HG03064 (cell line): Measurements from ENCODE around the gene AMOTL2.

ENCODE experiments used
- ATAC-seq: cut with Tn5 transposase; IDR thresholded peaks from one replicate; pipeline ENCODE4 v1.9.1; 2021; ENCODE audit warnings: low read depth; ENCODE audit not compliant: unreplicated experiment

Gene AMOTL2

DNA sequence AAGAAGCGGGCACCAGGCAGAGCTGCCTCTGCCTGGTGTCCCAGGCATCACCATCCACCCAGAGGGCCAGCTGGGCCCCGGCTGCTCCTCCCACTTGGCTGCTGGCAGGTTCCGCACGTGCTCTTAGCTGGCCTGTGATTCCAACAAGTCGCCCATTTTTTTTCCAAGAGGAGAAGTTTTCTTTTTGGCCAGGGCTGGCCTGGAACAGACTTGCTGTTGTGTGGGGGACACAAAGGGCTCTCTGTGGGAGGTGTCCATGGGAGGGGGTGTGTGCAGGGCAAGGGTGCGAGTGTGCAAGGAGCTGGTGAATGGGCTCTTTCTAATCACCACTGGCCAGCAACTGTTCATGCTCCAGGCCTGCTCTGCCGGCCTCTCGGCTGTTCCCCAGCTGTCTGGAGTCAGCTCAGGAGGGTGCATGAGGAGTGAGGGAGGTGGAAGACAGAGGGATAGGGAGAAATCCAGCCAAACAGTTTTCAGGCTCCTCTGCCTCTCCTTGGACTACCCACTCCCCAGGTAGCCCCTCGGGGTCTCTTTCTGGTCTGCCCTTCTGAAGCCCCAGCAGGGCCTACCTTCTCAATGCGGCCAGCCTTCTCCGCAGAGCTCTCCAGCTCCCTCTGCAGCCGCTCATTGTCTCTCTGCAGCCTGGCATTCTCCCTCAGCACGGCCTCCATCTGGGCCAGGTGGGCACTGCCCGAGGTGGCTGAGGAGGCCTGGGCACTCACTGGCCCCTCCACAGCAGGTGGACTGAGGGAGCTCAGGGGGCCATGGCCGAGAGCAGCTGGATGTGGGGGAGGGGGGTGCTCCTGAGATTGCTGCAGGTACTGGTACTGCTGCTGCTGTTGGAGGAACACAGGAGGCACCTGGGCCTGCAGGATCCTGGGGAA is 7.1 kb downstream of the AMOTL2 start:
- no peak for ATAC-seq

DNA sequence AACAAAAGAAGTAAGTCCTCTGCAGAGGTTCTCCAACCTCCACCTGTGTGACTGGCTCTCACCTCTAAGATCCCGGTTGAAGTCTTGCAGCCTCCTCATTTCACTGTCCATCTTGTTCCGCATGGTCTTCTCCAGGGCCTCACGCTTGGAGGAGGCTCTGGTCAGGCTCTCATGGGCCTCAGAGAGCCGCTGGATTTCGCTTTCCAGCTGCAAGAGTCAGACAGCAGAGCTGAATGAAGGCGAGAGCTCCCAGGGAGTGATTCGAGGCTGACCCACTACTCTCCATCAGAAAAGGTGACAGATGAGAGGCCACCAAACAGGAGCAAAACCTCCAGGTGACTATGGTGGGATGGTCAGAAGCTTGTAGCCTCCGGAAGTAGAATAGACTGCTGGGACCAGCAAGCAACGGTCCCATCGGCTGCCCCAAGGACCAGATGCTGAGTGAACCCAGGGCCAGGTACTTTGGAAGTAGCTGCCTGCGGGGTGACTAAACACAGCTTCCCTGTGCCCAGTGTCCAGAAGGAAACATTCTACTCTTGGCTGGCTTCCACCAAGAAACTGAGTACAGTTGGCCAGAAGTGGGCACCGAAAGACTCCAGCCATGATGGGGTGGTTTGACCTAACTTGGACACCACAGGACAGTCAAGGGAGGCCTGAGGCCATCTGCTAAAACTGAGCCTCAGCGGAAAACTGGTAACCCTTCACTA is 7.9 kb downstream of the AMOTL2 start:
- no peak for ATAC-seq

DNA sequence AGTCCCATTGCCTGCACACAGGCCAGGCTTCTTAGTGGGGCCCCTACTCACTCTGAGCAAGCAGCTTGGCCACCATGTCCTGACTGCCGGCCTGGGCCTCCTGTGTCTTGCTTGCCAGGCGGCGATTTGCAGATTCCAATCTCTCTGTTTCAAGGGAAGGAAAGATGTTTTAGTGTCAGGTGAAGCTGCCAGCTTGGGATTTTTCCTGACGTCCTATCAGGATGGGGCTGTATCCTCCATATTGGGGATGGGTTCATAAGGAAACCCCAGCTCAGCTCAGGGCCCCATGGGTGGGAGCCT is 8.5 kb downstream of the AMOTL2 start:
- no peak for ATAC-seq

DNA sequence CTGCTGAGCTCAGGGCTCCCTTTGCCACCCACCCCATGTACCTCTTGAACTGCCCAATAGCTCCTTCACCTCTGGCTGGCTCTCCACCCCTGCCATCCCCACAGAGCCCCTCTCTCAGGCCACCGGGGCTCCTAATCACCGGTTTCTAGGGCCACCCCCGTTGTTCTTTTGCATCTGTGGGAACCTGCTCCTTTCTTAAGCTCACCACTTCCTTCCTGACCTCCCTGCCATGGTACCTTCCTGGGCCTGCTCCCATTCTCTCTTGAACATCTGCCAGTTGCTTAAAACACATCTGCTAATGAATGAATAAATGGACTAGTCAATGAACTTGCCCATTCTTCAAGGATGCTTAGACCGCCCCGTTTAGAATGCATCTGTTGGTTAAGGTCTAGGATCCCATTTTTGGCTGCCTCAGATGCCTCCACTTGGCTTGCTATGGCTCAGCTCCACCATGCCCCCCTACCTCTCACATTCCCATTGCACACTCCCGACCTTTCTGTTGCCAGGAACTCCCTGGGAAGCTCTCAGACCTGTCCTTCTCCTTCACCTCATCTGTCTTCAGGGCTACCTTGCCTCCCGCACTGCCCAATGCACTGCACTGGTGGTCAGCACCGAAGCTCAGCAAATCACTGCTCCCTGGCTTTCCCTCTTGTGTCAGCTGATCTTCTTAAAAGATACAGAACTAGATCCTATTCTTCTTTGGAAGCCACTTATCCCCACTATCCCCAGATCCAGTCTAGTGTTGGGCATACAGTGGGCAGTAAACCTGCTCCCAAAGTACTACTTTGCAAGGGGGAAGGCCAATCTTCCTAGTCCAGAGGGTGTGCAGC is 9.1 kb downstream of the AMOTL2 start:
- no peak for ATAC-seq

DNA sequence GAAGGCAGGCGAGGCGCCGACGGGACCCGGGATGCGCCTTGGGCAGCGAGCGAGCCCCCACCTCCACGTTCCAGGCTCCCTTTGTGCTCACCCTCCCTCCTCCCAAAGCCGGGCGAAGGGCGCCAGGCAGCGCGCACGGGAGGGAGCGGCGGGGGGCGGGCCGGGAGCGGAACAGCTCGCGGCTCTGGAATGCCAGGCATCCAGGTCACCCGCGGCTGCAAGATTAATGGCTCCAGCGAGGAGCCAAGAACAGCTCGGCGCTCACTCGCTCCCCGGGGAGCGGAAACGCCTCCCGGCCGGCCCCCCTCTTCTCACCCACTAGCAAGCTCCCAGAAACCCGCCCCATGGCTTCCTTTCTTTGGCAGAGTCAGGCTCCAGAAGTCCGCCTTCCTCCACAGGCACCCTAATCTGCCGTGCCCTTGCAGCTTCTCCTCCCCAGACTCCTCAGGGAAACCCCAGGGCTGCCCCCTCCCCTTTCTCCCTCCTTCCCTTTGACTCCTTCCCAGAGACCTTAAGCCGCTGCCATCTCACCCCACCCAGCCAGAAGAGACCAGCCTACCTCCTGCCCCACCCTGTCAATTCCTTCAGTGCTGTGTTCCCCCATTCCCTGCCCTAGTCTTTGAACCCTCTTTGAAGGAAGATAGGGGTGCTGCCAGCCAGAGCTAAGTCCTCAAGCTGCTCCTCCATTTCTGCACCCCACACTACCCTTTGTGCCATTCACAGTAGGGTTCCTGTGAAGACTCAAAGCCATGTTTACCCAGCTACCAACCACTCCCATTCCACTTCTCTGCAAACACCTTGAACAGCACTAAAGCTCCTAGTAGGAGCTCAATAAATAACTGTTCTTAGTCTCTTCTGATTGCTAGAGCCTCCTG is 9.9 kb downstream of the AMOTL2 start:
- ATAC-seq, result no peak

DNA sequence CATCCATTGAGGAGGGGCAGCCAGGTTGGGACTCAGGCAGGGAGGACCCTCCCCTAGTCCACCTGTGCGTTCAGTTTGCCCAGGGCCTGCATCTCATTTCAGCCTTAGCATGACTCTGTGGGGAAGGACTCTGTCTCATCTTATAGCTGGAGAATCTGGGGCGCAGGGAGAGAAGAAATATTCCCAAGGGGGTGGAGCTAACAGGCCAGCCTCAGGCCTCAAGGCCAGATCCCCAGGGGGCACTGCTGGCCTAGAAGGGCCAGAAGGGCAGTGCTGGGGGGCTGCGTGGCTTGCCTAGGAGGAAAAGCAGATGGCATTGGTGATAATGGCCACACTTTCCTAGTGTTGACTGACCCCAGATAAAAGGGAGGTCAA is 10.9 kb downstream of the AMOTL2 start:
- no peak for ATAC-seq

DNA sequence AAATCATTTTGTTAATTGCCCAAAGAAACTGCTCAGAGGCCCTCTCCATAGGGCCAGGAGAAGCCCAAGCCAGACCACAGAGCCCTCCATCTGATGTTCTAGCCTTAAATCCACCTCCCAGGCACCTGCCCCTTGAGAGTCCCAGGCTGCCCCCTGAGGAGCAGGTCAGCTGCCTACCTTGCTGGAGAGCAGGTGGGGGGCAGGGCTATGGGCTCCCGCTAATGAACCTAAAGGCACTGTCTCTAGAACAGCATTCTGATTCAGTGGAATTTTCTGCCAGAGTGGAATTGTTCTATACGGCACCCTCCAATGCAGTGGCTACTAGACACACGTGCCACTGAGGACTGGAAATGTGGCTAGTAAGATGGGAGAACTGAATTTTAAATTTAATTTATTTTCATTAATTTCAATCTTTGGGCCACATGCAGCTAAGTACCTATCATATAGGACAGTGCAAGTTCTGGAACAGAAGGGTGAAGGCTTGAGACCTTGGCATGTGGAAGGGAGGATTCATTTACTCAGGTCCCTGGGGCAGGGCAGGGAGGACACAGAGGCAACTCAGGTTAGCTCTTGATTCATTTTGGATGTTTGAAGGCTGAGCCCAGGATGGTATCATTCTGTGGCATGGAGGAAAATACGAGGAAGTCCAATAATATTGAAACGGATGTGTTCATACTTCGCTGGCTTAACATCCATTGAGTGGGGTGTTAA is 11.4 kb downstream of the AMOTL2 start:
- ATAC-seq, result no peak

DNA sequence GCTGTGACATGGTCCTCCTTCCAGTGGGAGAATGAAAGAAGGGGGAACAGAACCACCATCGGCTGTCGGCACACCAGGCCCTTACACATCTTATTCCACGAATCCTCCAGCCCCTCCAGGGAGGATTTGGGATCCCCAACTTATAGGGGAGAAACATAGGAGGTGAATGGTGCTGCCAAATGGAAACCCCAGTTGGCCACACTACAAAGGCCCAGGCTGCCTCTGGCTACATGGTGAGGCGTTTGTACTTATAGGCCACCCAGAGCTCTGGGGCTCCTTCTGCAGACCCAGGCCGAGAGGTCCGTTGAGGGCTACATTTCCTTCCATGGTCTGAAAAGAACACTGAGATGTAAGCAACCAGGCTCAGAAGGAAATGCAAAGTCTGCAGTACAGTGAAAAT is 12.0 kb downstream of the AMOTL2 start:
- ATAC-seq, result no peak

DNA sequence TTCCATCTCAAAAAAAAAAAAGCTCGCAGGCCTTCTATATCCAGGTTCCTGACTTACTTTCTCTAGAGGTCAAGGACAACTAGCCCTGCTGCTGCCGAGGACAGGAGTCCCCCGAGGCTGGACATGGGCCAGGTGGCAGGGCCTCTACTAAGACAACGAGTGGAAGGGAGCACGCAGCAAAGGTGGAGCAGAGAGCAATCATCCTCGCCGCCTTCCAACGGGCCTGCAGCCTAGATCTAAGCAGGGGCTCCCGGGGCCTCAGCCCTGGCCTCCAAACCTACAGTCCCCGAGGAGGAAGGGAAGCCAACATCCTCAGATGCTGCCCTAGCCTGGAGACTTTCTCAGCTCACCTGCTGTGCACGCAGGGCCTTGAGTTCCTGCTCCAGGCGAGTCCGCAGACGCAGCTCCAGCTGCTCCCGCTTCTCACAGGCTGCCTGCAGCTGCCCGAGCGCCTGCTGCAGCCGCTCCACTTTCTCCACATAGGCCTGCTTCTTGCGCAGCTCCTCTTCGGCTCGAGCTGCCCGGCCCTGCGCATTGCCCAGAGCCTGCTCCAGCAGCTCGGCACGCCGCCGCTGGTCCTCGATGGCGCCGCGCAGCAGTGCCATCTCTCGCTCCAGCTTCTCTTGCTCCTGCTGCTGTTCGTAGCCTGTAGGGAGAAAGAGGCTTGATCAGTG is 12.9 kb downstream of the AMOTL2 start:
- ATAC-seq, result no peak

DNA sequence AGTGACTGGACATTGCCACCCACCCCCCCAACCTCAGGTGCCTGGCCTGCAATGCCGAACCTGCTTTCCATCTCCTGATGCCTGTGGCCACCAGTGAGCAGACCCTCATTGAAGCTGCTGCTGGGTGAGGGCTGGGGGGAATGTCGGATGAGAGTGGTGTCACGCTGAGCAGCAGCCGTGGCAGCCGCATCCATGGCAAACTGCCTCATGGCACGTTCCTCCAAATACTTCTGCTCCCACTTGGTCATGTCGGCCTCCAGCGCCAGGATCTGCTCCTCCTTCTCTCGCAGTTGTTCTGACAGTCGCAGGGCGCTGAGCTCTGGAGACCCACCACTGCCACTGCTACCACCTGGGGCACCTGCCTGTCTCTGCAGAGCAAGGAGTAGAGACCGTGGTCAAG is 14.2 kb downstream of the AMOTL2 start:
- ATAC-seq, result no peak

DNA sequence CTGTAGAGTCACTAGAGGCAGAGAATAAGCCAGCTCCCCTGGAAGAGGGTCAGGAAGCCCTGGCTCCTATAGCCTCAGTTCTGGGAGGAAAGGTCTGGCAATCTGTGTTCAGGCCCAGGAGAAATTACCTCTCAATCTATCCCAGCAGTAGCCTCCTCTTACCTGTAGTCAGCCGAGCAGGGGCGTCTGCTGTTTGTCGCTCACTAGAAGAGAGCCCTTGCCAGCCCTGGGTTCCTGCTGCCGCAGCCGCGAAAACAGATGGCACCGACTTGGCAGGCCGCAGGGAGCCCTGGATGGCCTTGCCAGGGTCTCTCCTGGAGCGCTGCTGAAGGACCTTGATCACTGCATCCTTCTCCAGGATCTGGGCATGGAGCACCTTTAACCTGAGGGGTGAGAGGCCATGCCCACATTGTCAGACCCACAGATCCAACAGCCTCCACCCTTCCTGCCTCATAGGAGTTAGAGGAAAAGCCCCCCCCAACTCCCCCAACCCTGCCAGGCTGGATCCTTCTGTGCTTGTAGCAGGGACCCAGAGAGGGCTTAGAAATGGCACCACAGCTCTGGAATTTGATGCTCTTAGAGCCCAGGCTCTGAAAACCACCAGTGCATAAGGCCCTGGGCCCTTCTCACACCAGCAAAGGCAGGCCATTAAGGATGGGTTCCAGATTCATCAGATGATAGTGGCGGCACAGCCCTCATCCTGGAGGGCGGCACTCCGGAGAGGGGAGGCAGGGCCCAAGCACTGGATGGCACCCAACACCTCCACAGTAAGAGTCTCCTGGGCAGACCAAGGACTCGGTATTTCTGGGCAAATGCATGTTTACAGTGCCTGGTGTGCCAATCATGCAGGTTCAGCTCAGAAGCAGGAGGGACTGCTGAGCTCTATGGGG is 14.9 kb downstream of the AMOTL2 start:
- no peak for ATAC-seq

DNA sequence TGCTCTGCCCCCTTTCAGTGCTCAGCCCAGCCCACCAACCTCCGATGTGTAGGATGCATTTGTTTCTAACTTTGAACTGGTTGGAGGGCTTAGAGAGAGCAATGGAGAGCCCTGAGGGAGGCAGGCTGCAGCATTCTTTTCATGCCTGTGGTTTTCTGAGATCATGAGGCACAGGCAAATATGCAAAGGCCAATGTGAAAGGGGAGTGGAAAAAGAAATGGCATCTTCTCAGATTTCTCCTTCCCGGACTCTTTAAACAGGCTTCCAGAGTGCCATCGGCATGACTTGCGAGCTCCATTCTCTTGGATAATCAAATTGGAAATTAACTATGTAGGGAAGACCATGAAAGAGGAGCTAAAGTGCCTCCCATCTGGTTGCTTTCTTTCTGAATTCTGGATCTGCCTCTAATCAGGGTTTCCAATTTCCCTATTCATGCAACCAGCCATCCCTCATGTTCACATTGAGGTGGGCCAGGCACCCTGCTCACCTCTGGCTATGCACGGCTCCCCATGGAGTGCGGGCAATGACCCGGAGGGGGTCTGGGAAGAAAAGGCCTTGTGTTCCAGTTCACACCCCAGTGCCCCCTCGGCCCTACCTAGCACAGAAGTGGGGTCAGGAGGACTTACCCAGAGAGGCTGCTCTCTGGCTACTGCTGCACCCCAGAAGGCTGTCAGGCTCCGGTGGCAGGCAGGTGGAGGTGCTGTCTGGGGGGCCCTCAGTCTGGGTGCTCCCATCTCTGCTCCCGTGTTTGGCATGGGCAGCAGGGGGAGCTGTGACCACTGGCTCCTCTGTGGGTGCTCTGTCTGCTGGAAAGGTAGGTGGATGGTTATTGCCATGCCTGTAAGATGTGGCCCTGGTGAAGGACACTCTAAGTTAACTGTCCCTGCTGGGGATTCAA is 16.1 kb downstream of the AMOTL2 start:
- ATAC-seq, result no peak

DNA sequence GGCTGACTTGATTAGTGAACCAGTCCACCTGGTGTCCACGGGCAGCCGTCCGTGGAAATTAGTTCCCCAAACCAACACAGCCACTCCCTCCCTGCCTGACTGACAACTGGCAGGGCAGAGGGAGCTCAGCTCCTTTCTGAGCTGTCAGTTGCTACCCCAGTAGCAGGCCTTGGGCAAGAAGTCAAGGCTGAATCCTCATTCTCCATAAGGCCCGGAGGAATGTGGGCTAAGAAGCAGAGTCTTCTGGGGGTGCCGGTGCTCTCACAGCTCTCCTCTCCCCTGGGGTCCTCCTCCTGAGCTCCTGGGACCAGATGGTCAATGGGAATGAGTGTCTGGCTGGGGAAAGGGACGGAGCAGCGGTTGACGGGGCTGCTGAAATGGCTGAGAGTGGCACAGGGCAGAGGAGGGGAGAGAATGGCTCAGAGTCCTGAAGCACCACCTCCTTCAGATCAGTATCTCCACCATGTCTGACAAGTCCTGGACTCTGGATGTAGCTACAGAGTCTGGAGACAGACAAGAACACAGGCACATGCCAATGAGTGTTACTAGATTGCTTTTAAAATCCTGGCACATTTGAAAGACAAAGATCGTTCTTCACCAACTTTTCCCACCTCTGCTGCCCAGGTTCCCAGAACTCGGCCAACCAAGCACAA is 16.9 kb downstream of the AMOTL2 start:
- ATAC-seq, result no peak

DNA sequence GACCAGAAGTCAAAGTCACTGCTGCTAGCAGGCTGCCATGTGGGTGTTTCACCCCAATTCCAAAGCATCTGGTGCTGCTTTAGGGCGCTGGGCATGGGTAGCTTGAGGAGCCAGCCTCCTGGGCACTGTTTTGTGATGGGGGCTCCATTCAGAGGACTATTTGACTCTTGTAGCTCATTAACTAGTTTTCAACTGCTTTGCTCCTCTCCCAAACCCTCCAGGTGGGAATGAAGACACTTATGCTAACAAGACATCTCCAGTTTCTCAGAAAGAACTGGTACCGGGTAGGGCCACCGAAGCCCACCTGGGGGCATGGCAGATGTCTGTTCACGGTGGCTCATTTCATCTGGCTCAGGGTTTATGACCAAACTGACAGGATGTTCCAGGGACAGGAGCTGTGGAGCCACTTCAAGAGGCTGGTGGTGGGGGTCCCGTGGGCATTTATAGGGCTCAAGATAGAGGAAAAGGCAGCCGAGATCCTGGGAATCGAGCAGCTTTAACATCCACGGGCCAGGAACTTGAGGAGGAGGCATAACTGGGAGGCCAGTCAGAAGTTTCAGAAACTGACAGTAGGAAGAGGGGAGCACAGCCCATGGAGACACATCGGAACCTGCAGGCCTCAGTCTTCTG is 17.7 kb downstream of the AMOTL2 start:
- ATAC-seq, result no peak

DNA sequence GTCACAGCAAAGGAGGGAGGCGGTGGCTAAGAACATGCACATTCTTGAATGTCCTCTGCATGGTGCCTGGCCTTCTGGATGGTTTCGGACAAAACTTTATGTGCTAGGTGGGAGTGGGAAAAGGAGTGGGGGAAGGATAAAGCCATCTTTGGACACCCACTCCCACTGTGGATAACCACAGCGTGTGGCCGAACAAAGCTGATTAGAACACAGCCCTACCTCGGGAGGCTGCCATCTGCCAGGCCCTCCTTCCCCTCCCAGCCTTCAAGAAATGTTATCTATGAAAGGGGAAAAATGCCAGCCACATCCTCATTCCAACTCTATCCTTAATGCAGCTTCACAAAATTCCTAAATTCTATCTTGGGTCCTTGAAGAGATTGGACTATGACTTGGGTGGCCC is 18.8 kb downstream of the AMOTL2 start:
- ATAC-seq, result no peak

DNA sequence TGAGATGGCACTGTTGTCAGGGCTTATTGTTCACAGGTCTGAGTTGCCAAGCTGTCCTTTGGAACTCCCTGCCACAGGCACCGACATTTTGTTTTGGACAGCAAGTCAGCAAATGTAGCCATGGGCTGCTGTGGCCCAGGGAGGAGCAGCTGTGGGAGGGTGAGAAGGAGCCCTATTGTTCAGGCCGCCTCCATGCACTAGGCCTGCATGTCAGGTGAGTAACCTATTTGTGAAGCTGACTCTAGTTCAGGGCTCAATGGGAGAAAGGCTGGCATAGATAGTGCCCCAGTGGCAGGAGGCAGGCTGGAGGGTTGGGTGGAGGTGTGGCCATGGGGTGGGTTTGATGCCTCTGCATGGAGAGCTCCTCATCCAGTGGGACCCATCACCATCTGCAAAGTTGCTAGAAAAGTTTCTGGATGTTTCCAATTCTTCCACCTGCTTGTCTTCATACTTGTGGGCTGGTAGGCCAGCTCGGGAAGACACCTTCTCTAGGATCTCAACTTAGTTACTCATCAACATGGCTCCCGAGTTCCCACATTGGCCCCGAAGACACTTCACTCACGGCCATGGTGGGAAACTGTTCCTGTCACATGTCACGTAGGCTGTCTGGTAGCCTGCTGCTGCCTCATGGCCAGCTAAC is 19.5 kb downstream of the AMOTL2 start:
- no peak for ATAC-seq
